ENCODE data around the gene MAEL.

The MAEL gene

DNA sequence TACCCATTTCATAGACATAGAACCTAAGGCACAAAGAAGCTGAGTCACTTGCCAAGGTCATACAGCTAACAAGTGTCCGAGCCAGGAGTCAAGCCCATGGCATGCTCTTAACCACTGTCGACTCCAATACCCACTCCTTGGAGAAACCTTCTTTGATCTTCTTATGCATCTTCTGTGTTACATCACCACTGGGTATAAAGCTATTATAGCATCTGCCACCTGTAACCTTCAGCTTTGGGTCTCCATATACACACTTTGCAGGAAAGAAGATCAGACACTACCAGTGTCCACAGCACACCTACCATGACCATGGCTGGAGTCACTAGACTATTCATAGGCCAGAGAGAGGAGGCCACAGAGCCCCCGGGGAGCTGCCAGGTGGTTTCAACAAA is 72.0 kb downstream of the MAEL start:
- Histone ChIP-seq H3K36me3 (ENCODE audit: control insufficient read depth, low read length) (no peaks in the 10 kb centered on the region), H4K20me1 (ENCODE audit: control insufficient read depth, insufficient read depth, low read depth, low read length) (no peaks in the 10 kb centered on the region), H3K4me3 (ENCODE audit: low read length) (no peak overlapping the region), H3K79me2 (ENCODE audit: control insufficient read depth, low read length) (no peaks in the 10 kb centered on the region), H3K27me3 (ENCODE audit: control insufficient read depth, low read length) (no peaks in the 10 kb centered on the region), H3K4me2 (ENCODE audit: low read length) (no peak overlapping the region), H3K4me1 (ENCODE audit: control insufficient read depth, low read length) (peaks cover 10% of the 10 kb centered on the region), H3K27ac (ENCODE audit: low read depth, low read length) (no peak overlapping the region), H3K9me2 (replicated peaks; ENCODE audit: control insufficient read depth, low read length) (no peaks in the 10 kb centered on the region), H3F3A (ENCODE audit: control insufficient read depth, insufficient read depth) (0 out of 2 replicates have a peak, but pooled peaks cover 3% of the 10 kb centered on the region), H3K9me3 (ENCODE audit: control insufficient read depth, insufficient read depth, low read length) (no peaks in the 10 kb centered on the region)
- TF ChIP-seq, protein P1, sequence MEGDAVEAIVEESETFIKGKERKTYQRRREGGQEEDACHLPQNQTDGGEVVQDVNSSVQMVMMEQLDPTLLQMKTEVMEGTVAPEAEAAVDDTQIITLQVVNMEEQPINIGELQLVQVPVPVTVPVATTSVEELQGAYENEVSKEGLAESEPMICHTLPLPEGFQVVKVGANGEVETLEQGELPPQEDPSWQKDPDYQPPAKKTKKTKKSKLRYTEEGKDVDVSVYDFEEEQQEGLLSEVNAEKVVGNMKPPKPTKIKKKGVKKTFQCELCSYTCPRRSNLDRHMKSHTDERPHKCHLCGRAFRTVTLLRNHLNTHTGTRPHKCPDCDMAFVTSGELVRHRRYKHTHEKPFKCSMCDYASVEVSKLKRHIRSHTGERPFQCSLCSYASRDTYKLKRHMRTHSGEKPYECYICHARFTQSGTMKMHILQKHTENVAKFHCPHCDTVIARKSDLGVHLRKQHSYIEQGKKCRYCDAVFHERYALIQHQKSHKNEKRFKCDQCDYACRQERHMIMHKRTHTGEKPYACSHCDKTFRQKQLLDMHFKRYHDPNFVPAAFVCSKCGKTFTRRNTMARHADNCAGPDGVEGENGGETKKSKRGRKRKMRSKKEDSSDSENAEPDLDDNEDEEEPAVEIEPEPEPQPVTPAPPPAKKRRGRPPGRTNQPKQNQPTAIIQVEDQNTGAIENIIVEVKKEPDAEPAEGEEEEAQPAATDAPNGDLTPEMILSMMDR (IDR thresholded peaks at IDR 0.05; ENCODE audit: low read depth, low read length, poor library complexity, severe bottlenecking): no peak
- TF ChIP-seq EZH2phosphoT487 (IDR thresholded peaks at IDR 0.05; ENCODE audit: borderline replicate concordance, low read length): no peak

DNA sequence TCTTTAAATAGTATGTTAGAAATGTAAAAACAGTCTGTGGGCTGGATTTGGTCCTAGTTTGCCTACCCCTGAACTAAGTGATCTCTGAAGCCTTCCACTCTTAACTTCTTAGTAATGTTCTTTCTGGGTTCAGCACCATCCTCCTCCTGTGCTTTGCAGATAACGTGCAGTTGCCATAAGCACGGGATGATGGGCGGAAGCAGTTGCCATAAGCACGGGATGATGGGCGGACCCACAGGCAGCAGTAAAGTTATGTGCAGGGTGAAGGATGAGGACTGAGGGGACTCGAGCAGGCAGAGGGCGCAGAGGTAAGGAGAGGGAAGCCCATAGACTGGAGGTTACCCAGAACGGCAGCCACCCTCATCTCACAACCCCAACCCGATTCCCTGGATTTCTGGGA is 75.5 kb downstream of the MAEL start:
- Histone ChIP-seq H3K27ac (ENCODE audit: low read depth, low read length) (no peak overlapping the region), H3K9me3 (ENCODE audit: control insufficient read depth, insufficient read depth, low read length) (no peaks in the 10 kb centered on the region), H3K4me1 (ENCODE audit: control insufficient read depth, low read length) (peaks cover 4% of the 10 kb centered on the region), H3K4me2 (ENCODE audit: low read length) (no peak overlapping the region), H3K36me3 (ENCODE audit: control insufficient read depth, low read length) (no peaks in the 10 kb centered on the region), H3K9me2 (replicated peaks; ENCODE audit: control insufficient read depth, low read length) (no peaks in the 10 kb centered on the region), H3K4me3 (ENCODE audit: low read length) (no peak overlapping the region), H3K27me3 (ENCODE audit: control insufficient read depth, low read length) (peaks cover 10% of the 10 kb centered on the region), H4K20me1 (ENCODE audit: control insufficient read depth, insufficient read depth, low read depth, low read length) (no peaks in the 10 kb centered on the region), H3K79me2 (ENCODE audit: control insufficient read depth, low read length) (no peaks in the 10 kb centered on the region), H3F3A (ENCODE audit: control insufficient read depth, insufficient read depth) (no peaks in the 10 kb centered on the region)
- no peak for TF ChIP-seq EZH2phosphoT487 (IDR thresholded peaks at IDR 0.05; ENCODE audit: borderline replicate concordance, low read length)
- TF ChIP-seq, protein P1 (IDR thresholded peaks at IDR 0.05; ENCODE audit: low read depth, low read length, poor library complexity, severe bottlenecking): no peak

DNA sequence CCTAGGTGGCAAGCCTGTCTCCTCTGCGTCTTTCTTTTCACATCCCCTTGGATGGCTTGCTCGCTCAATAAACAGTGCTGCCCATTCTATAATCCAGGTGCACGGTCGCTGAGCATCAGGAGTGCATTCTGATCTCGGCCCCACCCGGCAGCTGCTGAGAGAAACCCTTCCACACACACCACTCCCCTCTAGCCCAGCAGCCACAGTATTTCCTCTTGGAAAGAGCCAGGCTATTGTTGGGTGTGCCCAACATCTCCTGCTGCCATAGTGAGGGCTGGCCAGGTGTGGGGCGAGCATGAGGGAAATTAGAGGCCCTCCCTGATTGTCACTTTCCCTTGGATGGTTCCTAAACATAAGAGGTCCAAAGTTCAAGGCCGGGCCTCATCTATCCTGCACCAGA is 76.4 kb downstream of the MAEL start:
- Histone ChIP-seq H3K79me2 (ENCODE audit: control insufficient read depth, low read length) (no peaks in the 10 kb centered on the region), H3K9me2 (replicated peaks; ENCODE audit: control insufficient read depth, low read length) (no peaks in the 10 kb centered on the region), H3K4me2 (ENCODE audit: low read length) (no peak overlapping the region), H3K27me3 (ENCODE audit: control insufficient read depth, low read length) (peaks cover 14% of the 10 kb centered on the region), H3K36me3 (ENCODE audit: control insufficient read depth, low read length) (no peaks in the 10 kb centered on the region), H3K9me3 (ENCODE audit: control insufficient read depth, insufficient read depth, low read length) (no peaks in the 10 kb centered on the region), H3F3A (ENCODE audit: control insufficient read depth, insufficient read depth) (no peaks in the 10 kb centered on the region), H3K27ac (ENCODE audit: low read depth, low read length) (no peak overlapping the region), H3K4me1 (ENCODE audit: control insufficient read depth, low read length) (peaks cover 4% of the 10 kb centered on the region), H3K4me3 (ENCODE audit: low read length) (no peak overlapping the region), H4K20me1 (ENCODE audit: control insufficient read depth, insufficient read depth, low read depth, low read length) (no peaks in the 10 kb centered on the region)
- no peak for TF ChIP-seq EZH2phosphoT487 (IDR thresholded peaks at IDR 0.05; ENCODE audit: borderline replicate concordance, low read length)
- TF ChIP-seq, protein P1 (IDR thresholded peaks at IDR 0.05; ENCODE audit: low read depth, low read length, poor library complexity, severe bottlenecking): no peak
